ENCODE measurements around the gene UBR1.

UBR1 gene

GRCh38 chr15:43106486-43106829 is 620 bp upstream of the UBR1 start:
- DNase-seq (ENCODE audit: low read depth) = no peak

- no peak for DNase-seq (ENCODE audit: low read depth)
These were observed 631 bp downstream of the UBR1 start for GRCh38 chr15:43105077-43105736.

GRCh38 chr15:43104426-43104825 is 1.4 kb downstream of the UBR1 start:
- DNase-seq (ENCODE audit: low read depth) = no peak

- no peak for DNase-seq (ENCODE audit: low read depth)
These were observed 1.9 kb downstream of the UBR1 start for GRCh38 chr15:43103907-43104306.

- DNase-seq (ENCODE audit: low read depth) = no peak
These were observed 3.7 kb downstream of the UBR1 start for GRCh38 chr15:43102187-43102586.

GRCh38 chr15:43100971-43101370 is 4.9 kb downstream of the UBR1 start:
- DNase-seq (ENCODE audit: low read depth) = no peak

GRCh38 chr15:43099105-43099845 is 6.6 kb downstream of the UBR1 start:
- no peak for DNase-seq (ENCODE audit: low read depth)

GRCh38 chr15:43096411-43096810 is 9.4 kb downstream of the UBR1 start:
- DNase-seq (ENCODE audit: low read depth) = no peak

GRCh38 chr15:43095708-43096347 is 10.0 kb downstream of the UBR1 start:
- no peak for DNase-seq (ENCODE audit: low read depth)

- no peak for DNase-seq (ENCODE audit: low read depth)
These were observed 10.6 kb downstream of the UBR1 start for GRCh38 chr15:43095243-43095642.

GRCh38 chr15:43094416-43095030 is 11.3 kb downstream of the UBR1 start:
- DNase-seq (ENCODE audit: low read depth) = no peak

GRCh38 chr15:43093026-43093425 is 12.8 kb downstream of the UBR1 start:
- no peak for DNase-seq (ENCODE audit: low read depth)

GRCh38 chr15:43091859-43092258 is 14.0 kb downstream of the UBR1 start:
- no peak for DNase-seq (ENCODE audit: low read depth)

- no peak for DNase-seq (ENCODE audit: low read depth)
These were observed 19.3 kb downstream of the UBR1 start for GRCh38 chr15:43086551-43086950.

- DNase-seq (ENCODE audit: low read depth) = no peak
These were observed 19.9 kb downstream of the UBR1 start for GRCh38 chr15:43085921-43086320.

GRCh38 chr15:43082509-43082908 is 23.3 kb downstream of the UBR1 start:
- DNase-seq (ENCODE audit: low read depth) = no peak

- DNase-seq (ENCODE audit: low read depth) = no peak
These were observed 24.6 kb downstream of the UBR1 start for GRCh38 chr15:43081283-43081682.

GRCh38 chr15:43071451-43071850 is 34.4 kb downstream of the UBR1 start:
- no peak for DNase-seq (ENCODE audit: low read depth)

- no peak for DNase-seq (ENCODE audit: low read depth)
These were observed 34.9 kb downstream of the UBR1 start for GRCh38 chr15:43070893-43071292.

GRCh38 chr15:43070249-43070648 is 35.6 kb downstream of the UBR1 start:
- DNase-seq (ENCODE audit: low read depth) = no peak

GRCh38 chr15:43067717-43068461 is 37.9 kb downstream of the UBR1 start:
- peak; percentile 30 for DNase-seq (ENCODE audit: low read depth)

- no peak for DNase-seq (ENCODE audit: low read depth)
These were observed 49.1 kb downstream of the UBR1 start for GRCh38 chr15:43056696-43057095.
